Naive B cell (primary cell): ENCODE data around the gene CCDC18. TPM values are rescaled to one million over a fixed set of nuclear protein-coding genes. Genes with fewer than 3 reads are reported as not detected.
"Not testable (repeated sequence)": the region's sequence is repeated elsewhere in the genome, so short reads cannot be mapped to it uniquely, and the experiment has no call there.

ENCODE experiments used
- ATAC-seq, 2 donors: fragments of 150-1000 bp; cut with Tn5 transposase; 2 replicates each; pipeline ENCODE4 v1.10.0; 2021; ENCODE audit warnings: low read depth in 2 of 2, mild to moderate bottlenecking in 2 of 2, moderate library complexity in 2 of 2
- DNase-seq: peaks from one replicate; pipeline ENCODE4 v3.0.0; 2022
- H3K27ac Mint-ChIP-seq, 6 donors: one replicate each; pipeline ENCODE4 v1.8.0; 2020 to 2022; ENCODE audit warnings: mild to moderate bottlenecking in 6 of 6, mixed read lengths in 6 of 6, moderate library complexity in 5 of 6, inconsistent platforms in 2 of 6
- H3K27me3 Mint-ChIP-seq, 3 donors: one replicate each; pipeline ENCODE4 v1.8.0; 2021 to 2022; ENCODE audit warnings: mixed read lengths in 3 of 3, mild to moderate bottlenecking in 1 of 3
- H3K36me3 Mint-ChIP-seq, 2 donors: one replicate each; pipeline ENCODE4 v1.8.0; 2020 to 2022; ENCODE audit warnings: mixed read lengths in 2 of 2, inconsistent platforms in 1 of 2, mild to moderate bottlenecking in 1 of 2
- H3K4me1 Mint-ChIP-seq, 3 donors: one replicate each; pipeline ENCODE4 v1.8.0; 2020 to 2022; ENCODE audit warnings: mixed read lengths in 3 of 3, inconsistent platforms in 1 of 3, mild to moderate bottlenecking in 1 of 3, moderate library complexity in 1 of 3
- H3K4me3 Mint-ChIP-seq, 8 donors: one replicate each; pipeline ENCODE4 v1.8.0; 2020 to 2022; ENCODE audit warnings: mild to moderate bottlenecking in 8 of 8, mixed read lengths in 8 of 8, moderate library complexity in 8 of 8, inconsistent platforms in 2 of 8
- H3K9me3 Mint-ChIP-seq, 7 donors: one replicate each; pipeline ENCODE4 v1.8.0; 2020 to 2022; ENCODE audit warnings: mixed read lengths in 7 of 7, mild to moderate bottlenecking in 5 of 7, inconsistent platforms in 2 of 7, moderate library complexity in 1 of 7
- polyA plus RNA-seq, 6 donors: library from polyadenylated mRNA; unstranded; fragments of 300-500 nt; fragmentation: Illumina TruSeq; gene quantifications; one replicate each; pipeline ENCODE4 v1.2.3, GENCODE V29; 2021; ENCODE audit warnings: low read depth in 6 of 6

CCDC18 gene
- polyA plus RNA-seq, 6 donors from 2014 or later, result 4.9 to 14.0 (median 6.3) TPM

DNA sequence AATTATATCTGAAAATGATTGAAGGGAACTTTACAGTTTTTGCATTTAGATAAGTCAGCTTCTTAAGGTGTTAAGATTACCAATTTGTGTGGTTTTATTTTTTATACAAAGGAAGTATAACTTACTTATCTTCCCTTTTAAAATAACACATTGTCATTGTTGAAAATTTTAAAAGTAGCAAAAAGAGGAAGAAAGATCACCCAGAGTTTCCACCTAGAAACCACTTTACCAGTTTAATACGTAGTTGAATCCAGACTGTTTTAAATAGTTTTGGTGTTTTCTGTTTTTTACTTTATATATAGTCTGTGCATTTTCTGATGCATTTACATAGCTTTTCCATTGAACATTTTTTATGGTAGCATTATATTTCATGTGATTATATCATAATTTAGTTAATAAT lies 6.1 kb downstream of the CCDC18 start:
- ATAC-seq, result peak; percentile 81 to 84

DNA sequence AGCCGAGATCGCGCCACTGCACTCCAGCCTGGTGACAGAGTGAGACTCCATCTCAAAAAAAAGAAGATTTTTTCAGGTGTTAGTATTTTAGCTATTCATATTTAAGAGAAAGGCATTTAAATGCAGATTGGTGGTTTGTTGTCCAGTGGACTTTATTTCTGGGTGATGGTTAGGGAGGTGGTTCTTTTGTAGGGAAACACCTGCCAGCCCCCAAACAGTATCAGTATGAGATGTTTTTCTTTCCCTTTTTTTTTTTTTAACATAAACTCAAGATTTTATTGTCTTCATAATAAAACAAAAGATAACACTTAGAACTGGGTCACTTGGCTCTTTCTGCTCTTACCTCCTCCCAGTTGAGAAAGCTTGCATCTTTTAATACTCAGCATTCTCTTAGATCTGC lies 9.9 kb downstream of the CCDC18 start:
- H3K4me3 Mint-ChIP-seq, result no peak overlapping the region
- peak overlapping the region in 1 of 6 donors; percentile 25 for H3K27ac Mint-ChIP-seq
- no peaks in the 10 kb centered on the region for H3K27me3 Mint-ChIP-seq
- H3K4me1 Mint-ChIP-seq, result peaks cover 22 to 36% (median 31%) of the 10 kb centered on the region in 3 donors
- ATAC-seq, result no peak
- DNase-seq, result no peak
- H3K36me3 Mint-ChIP-seq, result peaks cover 7 to 14% of the 10 kb centered on the region in 2 donors
- H3K9me3 Mint-ChIP-seq, result no peaks in the 10 kb centered on the region

More for the DNA sequence above, 6.1 kb downstream of the CCDC18 start:
- Mint-ChIP-seq H3K9me3 (no peaks in the 10 kb centered on the region), H3K36me3 (peaks cover 3 to 7% of the 10 kb centered on the region in 2 donors), H3K4me1 (peaks cover 29 to 52% (median 33%) of the 10 kb centered on the region in 3 donors), H3K27ac (no peak overlapping the region), H3K4me3 (peak overlapping the region in 3 of 8 donors; percentile 39 to 61 (median 44)), H3K27me3 (no peaks in the 10 kb centered on the region)
- peak; percentile 18 for DNase-seq

DNA sequence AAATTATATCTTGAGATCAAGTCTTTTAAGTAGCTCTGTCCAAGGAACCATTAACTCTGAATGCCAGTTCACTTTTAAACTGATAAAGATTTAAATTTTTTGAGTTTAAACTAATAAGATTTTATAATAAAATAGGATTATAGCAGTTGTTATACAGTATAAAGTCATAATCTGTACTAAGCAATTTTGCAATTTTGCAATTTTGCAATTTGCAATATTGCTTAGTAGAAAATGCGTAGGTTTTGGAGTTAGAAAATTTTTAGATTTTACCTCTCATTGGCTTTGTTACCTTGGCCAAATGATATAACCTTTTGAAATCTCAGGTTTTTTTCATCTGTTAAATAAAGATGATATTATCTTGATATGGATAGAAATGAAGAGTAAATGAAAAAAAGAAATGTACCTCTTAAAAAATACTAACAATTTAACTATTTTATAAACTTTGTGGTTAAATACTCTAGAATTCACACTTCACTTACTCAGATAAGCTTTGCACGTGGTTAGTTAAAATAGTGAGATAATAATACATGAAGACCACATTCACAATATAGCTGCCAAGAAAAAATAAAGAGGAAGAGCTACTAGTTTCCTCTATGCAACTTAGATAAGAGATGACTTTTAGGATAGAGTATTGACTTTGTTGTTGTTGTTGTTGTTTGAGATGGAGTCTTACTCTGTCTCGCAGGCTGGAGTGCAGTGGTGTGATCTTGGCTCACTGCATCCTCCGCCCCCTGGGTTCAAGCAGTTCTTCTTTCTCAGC lies 13.9 kb downstream of the CCDC18 start:
- no peak overlapping the region for H3K27ac Mint-ChIP-seq
- H3K27me3 Mint-ChIP-seq, result no peaks in the 10 kb centered on the region
- H3K4me1 Mint-ChIP-seq, result peaks cover 5 to 20% (median 8%) of the 10 kb centered on the region in 3 donors
- DNase-seq (no peak), ATAC-seq (no peak)
- peak overlapping the region in 1 of 8 donors; percentile 8 for H3K4me3 Mint-ChIP-seq
- H3K36me3 Mint-ChIP-seq, result peaks cover 3 to 34% of the 10 kb centered on the region in 2 donors
- no peaks in the 10 kb centered on the region for H3K9me3 Mint-ChIP-seq

DNA sequence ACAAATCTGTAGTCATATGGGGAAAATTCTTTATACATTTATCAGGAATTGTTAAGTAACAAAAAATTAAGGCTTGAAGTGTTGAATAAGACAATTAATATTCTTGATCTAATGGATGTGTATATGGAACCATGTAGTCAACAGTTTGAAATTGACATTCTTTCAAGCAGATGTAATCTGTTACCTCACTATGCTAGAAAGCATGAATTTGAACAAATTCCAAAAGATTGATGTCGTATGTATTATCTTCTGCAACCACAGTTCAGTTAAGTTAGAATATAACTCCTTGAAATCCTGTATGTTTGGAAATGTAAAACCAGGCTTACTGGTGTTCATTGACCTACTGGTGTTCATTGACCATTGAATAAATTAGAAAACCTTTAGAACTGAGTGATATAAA lies 16.1 kb downstream of the CCDC18 start:
- DNase-seq (no peak), ATAC-seq (no peak)
- Mint-ChIP-seq H3K36me3 (peaks cover 0 to 30% of the 10 kb centered on the region in 2 donors), H3K27me3 (no peaks in the 10 kb centered on the region), H3K4me1 (peaks cover 4 to 12% (median 5%) of the 10 kb centered on the region in 3 donors), H3K27ac (peak overlapping the region in 3 of 6 donors; percentile 6 to 43 (median 19)), H3K9me3 (no peaks in the 10 kb centered on the region), H3K4me3 (no peak overlapping the region)

DNA sequence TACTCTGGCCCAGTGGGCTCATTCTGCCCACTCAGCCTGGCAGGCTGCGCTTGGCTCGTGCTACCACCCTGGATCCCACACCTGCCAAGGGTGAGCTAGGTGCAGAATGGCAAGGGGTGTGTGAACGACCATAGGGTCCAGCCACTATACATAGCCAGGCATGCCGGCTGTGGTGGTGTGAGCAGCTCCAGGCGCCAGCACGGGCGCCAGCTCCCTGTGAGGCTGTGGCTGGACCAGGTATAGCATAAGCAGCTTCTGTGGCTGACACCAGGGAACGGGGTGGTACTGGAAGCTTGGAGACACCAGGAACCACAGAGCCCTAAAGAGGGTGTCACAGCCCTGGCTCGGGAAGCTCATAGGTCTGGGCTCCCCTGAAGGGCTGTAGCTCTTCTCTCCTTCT lies 18.6 kb downstream of the CCDC18 start:
- DNase-seq (no peak), ATAC-seq (no peak)
- H3K4me3 Mint-ChIP-seq, result no peak overlapping the region
- H3K9me3 Mint-ChIP-seq, result no peaks in the 10 kb centered on the region
- peaks cover 4 to 12% (median 5%) of the 10 kb centered on the region in 3 donors for H3K4me1 Mint-ChIP-seq
- H3K36me3 Mint-ChIP-seq, result peaks cover 0 to 26% of the 10 kb centered on the region in 2 donors
- H3K27me3 Mint-ChIP-seq, result no peaks in the 10 kb centered on the region
- no peak overlapping the region for H3K27ac Mint-ChIP-seq

DNA sequence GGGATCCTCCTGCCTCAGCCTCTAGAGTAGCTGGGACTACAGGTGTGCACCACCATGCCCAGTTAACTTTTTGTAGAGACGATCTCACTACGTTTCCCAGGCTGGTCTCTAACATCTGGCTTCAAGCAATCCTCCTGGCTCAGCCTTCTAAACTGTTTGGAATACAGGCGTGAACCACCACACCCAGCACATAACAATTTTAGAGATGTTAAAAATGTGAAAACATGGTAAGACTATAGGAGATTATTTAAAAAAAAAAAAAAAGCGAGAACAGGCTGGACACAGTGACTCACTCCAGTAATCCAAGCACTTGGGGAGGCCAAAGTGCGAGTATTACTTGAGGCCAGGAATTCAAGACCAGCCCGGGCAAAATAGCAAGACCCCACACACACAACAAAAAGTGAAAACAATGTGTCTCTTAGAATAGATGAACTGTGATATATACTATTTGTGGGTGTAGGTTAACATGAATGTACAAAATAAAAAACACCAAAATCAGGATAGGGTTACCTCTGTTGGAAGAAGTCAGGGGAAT lies 19.6 kb downstream of the CCDC18 start:
- peaks cover 0 to 23% of the 10 kb centered on the region in 2 donors for H3K36me3 Mint-ChIP-seq
- H3K4me1 Mint-ChIP-seq, result peaks cover 0 to 7% (median 4%) of the 10 kb centered on the region in 3 donors
- ATAC-seq, result no peak
- H3K27me3 Mint-ChIP-seq, result no peaks in the 10 kb centered on the region
- H3K9me3 Mint-ChIP-seq, result no peaks in the 10 kb centered on the region
- H3K4me3 Mint-ChIP-seq, result no peak overlapping the region
- no peak overlapping the region for H3K27ac Mint-ChIP-seq
- no peak for DNase-seq

DNA sequence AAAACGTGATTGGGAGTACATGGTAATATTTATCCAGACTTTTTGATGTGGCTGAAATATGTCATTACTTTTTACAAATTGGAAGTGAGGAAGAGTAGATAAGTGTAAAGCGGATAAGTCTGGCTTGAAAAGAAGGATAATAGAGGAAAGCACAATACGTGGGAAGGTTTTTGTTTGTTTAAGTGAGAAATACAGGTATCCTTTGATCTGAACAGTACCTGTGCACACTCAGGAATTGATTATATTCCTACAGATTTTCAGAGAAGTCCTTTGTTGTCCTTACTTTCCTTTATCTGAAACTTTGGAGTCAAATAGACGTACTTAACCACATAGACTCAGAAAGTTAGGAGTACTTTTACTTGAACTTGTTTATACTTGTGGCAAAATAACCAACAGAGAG lies 20.2 kb downstream of the CCDC18 start:
- Mint-ChIP-seq H3K36me3 (peaks cover 0 to 17% of the 10 kb centered on the region in 2 donors), H3K27me3 (no peaks in the 10 kb centered on the region), H3K27ac (no peak overlapping the region), H3K4me3 (no peak overlapping the region), H3K4me1 (peaks cover 0 to 6% (median 4%) of the 10 kb centered on the region in 3 donors), H3K9me3 (no peaks in the 10 kb centered on the region)
- ATAC-seq (no peak), DNase-seq (no peak)

DNA sequence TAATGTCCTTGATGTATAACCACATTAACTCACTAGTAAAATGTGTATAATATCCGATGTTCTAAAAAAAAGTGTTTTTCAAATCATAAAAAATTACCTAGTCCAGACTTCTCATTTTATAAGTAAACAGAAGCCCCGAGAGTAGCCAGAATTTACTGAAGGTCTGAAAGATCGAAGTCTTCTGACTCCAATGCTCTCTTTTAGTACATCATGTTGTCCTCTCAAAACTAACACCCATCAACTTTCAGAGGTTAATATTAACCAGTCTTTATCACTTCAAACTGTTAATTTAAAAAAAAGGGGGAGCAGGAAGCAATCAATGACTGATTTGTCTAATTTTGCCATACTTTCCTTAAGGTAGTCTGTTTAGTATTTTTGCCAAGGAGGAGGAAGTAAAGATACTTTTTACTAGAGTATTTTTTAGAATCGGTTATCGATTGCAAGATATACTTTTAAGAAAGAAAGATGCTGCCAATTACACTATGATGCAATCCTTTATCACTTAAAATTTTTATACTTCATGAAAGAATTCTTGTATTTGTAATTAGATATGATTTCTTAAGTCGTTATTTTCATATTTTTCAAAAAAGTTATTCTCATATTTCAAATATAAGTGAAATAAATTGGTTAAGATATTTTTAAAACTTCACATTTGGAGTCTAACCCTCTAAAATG lies 25.5 kb downstream of the CCDC18 start:
- Mint-ChIP-seq H3K27me3 (no peaks in the 10 kb centered on the region), H3K27ac (peak overlapping the region in 2 of 6 donors; percentile 17 to 28), H3K4me1 (no peaks in the 10 kb centered on the region), H3K9me3 (no peaks in the 10 kb centered on the region), H3K4me3 (no peak overlapping the region), H3K36me3 (peaks cover 0 to 11% of the 10 kb centered on the region in 2 donors)
- ATAC-seq (no peak), DNase-seq (no peak)

DNA sequence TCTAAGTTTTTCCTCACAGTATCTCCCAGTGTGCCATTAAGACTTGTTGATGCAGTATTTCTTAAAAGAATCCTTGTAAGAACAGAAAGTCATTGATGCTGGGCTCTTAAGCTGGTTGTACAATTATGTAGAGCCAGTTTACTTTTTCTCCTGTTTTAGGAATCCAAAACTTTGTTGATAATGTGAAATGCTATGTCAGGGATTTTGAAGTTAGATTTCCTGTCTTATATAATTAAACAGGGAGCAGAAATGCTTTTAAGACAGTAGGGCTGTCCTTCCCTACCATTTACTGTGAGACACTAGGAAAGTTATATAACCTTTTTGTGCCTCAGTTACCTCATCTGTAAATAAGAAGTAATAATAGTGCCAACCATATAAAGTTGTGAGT lies 26.0 kb downstream of the CCDC18 start:
- Mint-ChIP-seq H3K36me3 (peaks cover 0 to 11% of the 10 kb centered on the region in 2 donors), H3K4me3 (no peak overlapping the region), H3K27me3 (no peaks in the 10 kb centered on the region), H3K4me1 (no peaks in the 10 kb centered on the region), H3K27ac (no peak overlapping the region), H3K9me3 (no peaks in the 10 kb centered on the region)
- ATAC-seq, result no peak
- no peak for DNase-seq

DNA sequence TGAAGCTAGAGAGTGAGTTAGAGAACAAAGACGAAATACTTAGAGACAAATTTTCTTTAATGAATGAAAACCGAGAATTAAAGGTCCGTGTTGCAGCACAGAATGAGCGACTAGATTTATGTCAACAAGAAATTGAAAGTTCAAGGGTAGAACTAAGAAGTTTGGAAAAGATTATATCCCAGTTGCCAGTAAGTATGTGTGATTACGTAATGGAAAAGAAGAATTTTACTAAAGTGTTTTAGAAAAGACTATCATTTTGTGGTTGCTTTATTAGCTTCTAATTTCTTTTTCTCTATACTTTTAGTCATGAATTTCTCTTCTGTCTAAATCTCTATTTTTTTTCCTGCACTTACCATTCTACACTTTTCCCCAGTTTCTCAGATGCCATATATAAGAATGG lies 26.7 kb downstream of the CCDC18 start:
- Mint-ChIP-seq H3K27me3 (no peaks in the 10 kb centered on the region), H3K4me3 (no peak overlapping the region), H3K4me1 (no peaks in the 10 kb centered on the region), H3K27ac (no peak overlapping the region), H3K9me3 (no peaks in the 10 kb centered on the region), H3K36me3 (peaks cover 0 to 11% of the 10 kb centered on the region in 2 donors)
- DNase-seq, result no peak
- ATAC-seq, result no peak

DNA sequence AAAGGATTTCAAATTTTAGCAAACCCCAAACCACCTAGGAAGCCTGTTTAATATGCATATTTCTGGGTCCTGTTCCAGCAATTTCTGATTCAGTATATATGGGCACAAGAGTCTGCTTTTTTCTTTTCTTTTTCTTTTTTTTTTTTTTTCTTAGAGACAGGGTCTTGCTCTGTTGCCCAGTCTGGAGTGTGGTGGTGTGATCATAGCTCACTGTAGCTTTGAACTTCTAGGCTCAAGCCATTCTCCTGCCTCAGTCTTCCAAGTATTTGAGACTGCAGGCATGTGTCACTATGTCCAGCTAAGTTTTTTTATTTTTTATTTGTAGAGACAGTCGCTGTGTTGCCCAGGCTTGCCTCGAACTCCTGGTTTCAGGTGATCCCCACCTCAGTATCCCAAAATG lies 34.8 kb downstream of the CCDC18 start:
- H3K27ac Mint-ChIP-seq, result peak overlapping the region in 2 of 6 donors; percentile 24 to 28
- H3K36me3 Mint-ChIP-seq, result peaks cover 7 to 17% of the 10 kb centered on the region in 2 donors
- H3K4me3 Mint-ChIP-seq, result no peak overlapping the region
- no peaks in the 10 kb centered on the region for H3K27me3 Mint-ChIP-seq
- DNase-seq (no peak), ATAC-seq (no peak)
- no peaks in the 10 kb centered on the region for H3K9me3 Mint-ChIP-seq
- H3K4me1 Mint-ChIP-seq, result peaks cover 8 to 13% (median 12%) of the 10 kb centered on the region in 3 donors

DNA sequence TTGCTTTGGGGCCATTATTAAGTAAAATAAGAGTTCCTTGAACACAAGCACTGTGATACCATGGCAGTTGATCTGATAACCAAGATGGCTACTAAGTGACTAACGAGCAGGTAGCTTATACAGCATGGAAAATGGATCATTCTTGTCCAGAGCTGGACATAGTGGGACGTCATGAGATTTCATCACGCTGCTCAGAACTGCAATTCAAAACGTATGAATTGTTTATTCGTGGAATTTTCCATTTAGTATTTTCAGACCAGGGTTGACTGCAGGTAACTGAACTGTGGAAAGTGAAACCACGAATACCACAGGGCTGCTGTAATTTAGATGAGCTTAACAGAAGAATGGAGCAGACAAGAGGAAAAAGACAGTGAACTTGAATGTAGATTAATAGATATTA lies 38.9 kb downstream of the CCDC18 start:
- peaks cover 0 to 3% (median 0%) of the 10 kb centered on the region in 7 donors for H3K9me3 Mint-ChIP-seq
- no peaks in the 10 kb centered on the region for H3K27me3 Mint-ChIP-seq
- H3K27ac Mint-ChIP-seq, result peak overlapping the region in 5 of 6 donors; percentile 34 to 80 (median 43)
- peaks cover 8 to 21% (median 14%) of the 10 kb centered on the region in 3 donors for H3K4me1 Mint-ChIP-seq
- peaks cover 0 to 4% of the 10 kb centered on the region in 2 donors for H3K36me3 Mint-ChIP-seq
- H3K4me3 Mint-ChIP-seq, result peak overlapping the region; percentile 23 to 82 (median 66)
- DNase-seq (no peak), ATAC-seq (peak; percentile 52 to 59)

DNA sequence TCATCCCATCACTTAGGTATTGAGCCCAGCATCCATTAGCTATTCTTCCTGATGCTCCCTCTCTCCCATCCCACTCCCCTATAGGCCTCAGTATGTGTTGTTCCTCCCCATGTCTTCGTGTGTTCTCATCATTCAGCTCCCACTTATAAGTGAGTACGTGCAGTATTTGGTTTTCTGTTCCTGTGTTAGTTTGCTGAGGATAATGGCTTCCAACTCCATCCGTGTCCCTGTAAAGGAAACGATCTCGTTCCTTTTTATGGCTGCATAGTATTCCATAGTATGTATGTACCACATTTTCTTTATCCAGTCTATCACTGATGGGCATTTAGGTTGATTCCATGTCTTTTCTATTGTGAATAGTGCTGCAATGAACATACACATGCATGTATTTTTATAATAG lies 40.2 kb downstream of the CCDC18 start:
- H3K4me1 Mint-ChIP-seq, result peaks cover 13 to 31% (median 23%) of the 10 kb centered on the region in 3 donors
- DNase-seq, H3K9me3 Mint-ChIP-seq, H3K27me3 Mint-ChIP-seq, ATAC-seq, H3K36me3 Mint-ChIP-seq: not testable (repeated sequence)
- peak overlapping the region in 1 of 6 donors; percentile 18 for H3K27ac Mint-ChIP-seq
- peak overlapping the region in 1 of 8 donors; percentile 53 for H3K4me3 Mint-ChIP-seq
